NK-92 treated with Interleukin-12 subunit alpha and Interleukin-12 subunit beta, amount 100 ng/mL, for 24 hours (cell line): ENCODE results near the gene IDUA.
"Not testable (repeated sequence)": the region's sequence is repeated elsewhere in the genome, so short reads cannot be mapped to it uniquely, and the experiment has no call there.

Source experiments
- DNase-seq: peaks from one replicate; lab custom pipeline; 2025; lab: John Stamatoyannopoulos, UW

IDUA gene

GRCh38 chr4:1046581-1047011, 59.8 kb downstream of the IDUA start:
- DNase-seq: not testable (repeated sequence)

- no peak for DNase-seq
These were observed 60.5 kb downstream of the IDUA start for GRCh38 chr4:1047106-1047975.

- no peak for DNase-seq
These were observed 61.3 kb downstream of the IDUA start for GRCh38 chr4:1047976-1048772.

GRCh38 chr4:1048773-1049590, 62.1 kb downstream of the IDUA start:
- DNase-seq: no peak

GRCh38 chr4:1049591-1049905, 62.7 kb downstream of the IDUA start:
- no peak for DNase-seq

GRCh38 chr4:1050486-1051213, 63.8 kb downstream of the IDUA start:
- no peak for DNase-seq

DNA sequence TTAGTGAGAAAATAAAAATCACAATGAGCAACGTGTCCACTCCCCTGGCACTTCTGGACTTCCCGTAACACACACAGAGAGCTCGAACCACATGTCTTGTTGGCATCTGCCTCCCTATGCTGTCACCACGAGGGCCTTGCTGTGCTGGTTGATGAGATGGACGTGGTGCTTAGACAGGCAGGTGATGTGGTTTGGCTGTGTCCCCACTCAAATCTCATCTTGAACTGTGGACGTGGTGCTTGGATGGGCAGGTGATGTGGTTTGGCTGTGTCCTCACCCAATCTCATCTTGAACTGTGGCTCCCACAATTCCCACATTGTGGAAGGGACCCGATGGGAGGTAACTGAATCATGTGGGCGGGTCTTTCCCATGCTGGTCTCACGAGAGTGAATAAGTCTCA, 64.6 kb downstream of the IDUA start:
- DNase-seq: no peak

- DNase-seq: no peak
These were observed 65.4 kb downstream of the IDUA start for GRCh38 chr4:1052231-1052671.

DNA sequence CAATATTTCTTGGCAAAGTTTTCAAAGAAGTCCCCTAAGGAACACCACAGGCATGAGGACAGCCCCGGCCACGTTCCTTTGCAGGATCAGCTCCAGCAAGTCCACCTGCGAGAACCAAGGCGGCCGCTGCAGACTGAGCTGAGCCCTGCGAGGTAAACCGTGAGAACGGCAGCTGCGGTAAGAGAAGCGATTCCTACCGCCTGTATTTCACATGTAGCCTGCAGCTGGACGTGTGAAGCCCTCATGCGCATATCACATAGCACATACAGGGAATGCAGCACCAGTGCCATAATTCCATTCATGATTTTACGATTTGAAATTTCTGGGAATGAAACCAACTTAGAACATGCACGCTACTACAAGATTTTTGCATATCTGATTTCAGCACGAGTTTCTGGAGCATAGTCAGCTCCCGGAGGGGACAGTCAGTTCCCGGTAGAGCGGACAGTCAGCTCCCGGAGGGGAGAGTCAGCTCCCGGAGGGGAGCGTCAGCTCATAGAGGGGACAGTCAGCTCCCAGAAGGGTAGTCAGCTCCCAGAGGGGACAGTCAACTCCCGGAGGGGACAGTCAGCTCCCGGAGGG, 66.3 kb downstream of the IDUA start:
- no peak for DNase-seq

GRCh38 chr4:1053891-1054290, 67.0 kb downstream of the IDUA start:
- DNase-seq: not testable (repeated sequence)
